NCI-H2081 treated with DMSO at 0.1 percent for 48 hours (cell line): ENCODE measurements around the gene MRPL28.
"Not testable (repeated sequence)": the region's sequence is repeated elsewhere in the genome, so short reads cannot be mapped to it uniquely, and the experiment has no call there.

Source experiments
- DNase-seq: peaks from one replicate; lab custom pipeline; 2025; lab: John Stamatoyannopoulos, UW

Gene MRPL28

DNA sequence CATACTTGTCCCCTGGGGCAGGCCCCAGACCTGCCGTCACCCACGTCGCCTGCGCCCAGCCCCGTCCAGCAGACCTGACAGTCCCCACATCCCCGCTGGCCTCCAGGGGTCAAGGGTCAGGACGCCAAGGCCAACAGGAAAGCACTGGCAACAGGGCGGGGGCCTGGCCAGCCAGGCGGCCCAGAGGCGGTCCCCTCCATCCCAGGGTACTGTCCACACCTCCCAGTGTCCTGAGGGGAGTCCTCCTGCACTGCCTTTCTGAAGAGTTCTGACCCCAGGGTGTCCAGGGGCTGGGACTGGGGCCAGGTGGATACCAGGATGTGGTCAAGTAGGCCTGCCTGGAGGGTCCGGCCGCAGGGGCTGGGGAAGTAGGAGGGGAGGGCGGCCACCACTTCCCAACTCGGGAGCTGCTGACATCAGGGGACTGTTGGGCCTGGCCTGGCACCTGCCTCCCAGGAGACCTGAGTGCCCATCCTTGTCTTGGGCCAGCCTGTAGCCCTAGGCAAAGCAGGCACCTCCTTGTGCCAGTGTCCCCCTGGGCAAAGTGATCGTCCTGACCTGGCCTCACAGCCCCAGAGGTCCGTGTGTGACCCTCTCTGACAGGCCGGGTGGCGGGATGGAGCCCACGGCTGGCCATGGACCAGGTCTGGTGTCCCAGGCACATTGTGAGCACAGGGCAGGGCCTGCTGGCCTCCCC is 11.1 kb downstream of the MRPL28 start:
- no peak for DNase-seq

DNA sequence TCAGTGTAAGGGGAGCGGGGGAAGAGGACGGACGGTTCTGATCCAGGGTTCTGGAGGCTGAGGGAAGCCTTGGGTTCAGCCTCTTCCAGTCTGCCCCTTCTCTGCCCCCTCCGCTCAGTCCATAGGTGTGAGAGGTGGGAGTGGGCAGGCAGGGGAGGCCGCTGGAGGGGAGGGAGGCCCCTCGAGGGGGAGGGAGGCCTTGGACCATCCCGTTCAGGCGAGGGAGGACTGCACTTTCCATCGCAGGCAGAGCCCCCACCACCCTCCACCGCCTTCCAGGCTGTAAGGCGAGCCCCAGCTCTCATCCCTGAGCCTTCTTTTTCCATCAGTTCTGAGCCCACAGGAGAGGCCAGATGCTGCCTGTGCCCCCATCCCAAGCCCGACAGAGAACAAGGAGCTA is 13.6 kb downstream of the MRPL28 start:
- DNase-seq, result no peak

DNA sequence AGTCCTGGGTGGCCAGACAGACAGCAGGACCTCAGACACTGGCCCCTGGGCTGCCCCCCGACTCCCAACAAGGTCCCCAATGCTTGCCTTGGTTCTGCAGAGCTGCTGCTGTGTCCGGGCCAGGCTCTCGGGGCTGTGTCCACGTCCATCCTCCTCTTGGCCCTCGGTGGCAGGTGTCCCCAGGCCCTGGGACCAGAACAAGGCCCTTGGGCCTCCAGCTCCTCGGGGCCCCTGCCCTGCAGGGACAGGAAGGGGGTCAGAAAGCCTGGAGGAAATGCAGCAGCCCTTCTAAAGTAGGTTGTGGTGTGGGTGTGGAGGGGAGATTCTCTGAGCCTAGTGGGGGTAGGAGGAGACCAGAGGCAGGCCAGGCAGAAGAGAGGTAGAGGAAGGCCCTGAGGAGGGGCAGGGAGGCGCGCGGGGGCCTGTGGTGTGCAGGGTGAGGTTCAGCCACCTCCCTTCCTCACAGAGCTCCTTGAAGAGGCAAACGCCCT is 15.3 kb downstream of the MRPL28 start:
- DNase-seq, result no peak

DNA sequence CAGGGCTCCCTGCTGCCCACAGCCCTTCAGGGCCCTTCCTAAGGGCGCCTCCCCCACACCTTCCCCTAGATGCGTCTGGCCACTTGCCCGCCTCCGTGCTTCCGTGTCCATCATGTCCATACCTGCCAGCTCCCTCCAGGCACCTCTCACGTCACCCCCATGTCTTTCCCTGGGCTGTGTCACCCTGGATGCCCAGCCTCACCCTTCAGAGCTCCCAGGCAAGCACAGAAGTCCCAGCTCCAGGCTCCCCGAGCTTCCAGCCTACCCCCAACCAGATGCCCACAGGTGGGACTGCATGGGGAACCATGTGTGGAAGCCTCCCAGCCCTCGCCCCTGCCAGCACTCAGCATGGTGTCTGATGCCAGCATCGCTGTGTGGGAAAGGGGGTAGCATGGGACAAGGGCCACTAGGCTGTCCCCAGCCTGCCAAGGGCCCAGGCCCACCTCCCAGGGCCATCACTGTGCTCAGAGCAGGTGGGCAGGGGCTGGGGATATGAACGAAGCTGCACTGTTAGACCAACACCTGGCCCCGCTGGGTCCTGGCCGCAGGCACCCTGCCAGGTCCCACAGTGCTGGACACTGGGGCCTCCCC is 16.0 kb downstream of the MRPL28 start:
- DNase-seq, result no peak

DNA sequence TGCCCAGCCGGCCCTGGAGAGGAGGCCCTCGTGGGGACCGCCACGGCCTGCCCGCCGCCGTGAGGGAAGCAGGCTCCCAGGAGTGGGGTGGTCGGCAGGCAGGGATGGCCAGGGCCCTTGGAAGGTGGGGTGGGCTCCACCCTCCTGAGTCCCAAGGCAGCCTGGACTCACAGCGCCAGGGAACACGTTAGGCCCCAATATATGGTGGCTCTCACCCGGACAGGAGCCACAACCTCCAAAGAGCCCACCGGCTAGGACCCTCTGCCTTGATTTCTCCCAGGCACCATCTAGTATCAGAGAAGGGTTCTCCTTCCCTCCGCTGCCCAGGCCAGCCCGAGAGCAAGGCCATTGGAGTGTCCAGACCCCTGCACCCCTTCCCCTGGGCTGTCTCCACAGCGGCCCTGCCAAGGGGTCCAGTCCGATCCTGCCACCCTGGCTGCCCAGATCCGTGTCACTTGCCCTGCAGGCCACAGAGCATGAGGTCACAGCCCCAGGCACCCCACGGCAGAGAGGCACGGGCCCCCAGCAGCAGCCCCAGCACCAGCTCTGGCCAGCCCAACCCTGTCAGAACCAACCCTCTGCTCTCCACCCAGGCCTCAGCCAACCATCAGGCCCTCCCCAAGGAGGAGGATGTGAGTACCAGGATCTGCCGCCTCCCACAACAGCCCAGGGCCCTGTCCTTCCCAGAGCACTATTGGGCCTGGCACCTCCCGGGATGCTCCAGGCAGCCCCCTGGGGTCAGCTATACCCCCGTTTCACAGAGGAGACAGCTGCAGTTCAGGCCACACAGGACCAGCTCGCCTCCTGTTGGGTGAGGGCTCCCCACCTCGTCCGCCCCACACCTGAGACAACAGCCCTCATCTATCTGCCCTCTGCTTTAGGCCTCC is 16.7 kb downstream of the MRPL28 start:
- no peak for DNase-seq

DNA sequence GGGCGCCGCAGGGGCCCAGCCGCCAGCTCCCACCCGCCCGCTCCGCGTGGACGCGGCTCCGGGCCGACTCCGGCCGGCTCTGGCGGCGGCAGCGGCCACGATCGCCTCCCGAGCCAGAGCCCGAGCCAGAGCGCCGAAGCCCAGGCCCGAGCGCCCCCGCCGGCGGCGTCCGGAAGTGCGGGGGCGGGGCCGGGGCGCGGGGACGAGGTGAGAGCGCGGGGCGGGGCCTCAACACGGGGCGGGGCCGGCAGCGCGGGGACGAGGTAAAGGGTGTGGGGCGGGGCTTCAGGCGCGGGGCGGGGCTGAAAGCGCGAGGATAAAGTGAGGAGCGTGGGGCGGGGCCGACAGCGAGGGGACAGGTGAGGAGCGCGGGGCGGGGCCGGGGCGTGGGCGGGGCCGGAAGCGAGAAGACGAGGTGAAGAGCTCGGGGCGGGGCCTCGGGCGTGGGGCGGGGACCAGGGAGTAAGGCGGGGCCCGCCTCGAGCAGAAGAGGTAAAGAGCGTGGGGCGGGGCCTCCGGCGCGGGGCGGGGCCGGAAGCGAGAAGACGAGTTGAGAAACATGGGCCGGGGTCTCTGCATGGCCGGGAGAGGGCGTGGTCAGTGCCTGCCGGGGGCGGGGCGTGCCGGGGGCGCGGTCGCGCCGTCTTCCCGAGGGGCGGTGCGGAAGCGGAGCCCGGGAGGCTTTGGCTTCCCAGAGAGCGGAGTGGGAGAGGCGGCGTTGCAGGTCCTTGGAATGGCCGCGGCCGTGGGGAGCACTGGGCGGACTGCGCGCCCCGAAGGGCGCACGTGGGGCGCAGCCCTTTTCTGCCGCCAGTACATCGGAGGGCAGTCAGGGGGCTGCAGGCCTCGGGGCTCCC is 17.6 kb downstream of the MRPL28 start, which contains the start of gene AXIN1:
TSS of gene AXIN1 (minus strand) at position 177 of the 857 bp plus-strand sequence. CDS start 5,698 bp downstream, outside the sequence.
- peak; percentile 88 for DNase-seq

DNA sequence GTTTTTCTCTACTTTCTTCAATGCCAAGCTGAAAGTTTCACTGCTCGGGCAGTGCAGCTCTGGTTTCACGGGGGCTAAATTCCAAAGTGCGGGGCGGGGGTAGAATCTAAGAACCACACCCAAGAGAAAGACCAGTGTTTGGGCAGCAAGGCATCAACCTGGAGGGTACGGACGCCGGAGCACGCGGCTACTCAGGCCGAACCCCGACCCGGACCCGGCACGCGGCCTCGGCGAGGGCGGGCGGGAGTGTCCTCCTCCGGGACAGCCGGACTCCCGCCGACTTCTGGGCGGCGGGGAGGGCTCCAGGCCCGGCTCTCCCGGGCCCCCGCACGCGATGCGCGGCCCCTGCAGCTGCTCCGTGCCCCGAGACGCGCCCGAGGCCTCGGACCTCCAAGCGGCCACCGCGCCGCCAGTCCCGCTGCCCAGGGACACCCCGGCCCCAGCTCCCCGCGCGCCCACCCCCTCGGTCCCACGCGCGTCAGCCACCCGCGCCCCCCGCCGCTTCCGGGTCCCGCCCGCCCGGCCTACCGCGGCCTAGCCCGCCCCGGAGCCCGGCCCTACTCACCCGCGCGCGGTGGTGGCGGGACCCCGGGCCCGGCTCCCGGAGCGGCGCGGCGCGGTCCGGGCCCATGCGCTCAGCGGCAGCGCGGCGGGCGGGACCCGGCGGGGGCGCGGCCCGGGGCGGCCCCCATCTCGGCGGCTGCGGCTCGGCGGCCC is 18.4 kb downstream of the MRPL28 start:
- DNase-seq, result no peak

DNA sequence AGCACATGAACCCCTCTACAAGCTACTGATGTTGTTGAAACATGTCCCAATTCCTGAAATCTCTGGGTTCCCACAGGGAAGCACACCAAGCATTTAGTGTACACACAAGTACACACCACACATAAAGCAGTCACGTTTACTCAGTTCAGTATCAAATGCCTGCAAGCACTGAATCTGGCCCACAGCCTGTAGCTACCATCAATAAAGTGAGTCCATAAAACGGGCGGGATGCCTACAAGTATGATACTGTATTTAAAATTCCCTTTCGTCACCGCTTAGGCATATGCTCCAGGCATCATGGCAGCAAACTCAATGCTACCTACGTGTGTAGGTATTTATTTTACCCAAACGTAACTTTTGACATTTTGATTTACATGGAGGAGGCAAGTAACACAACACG is 20.1 kb downstream of the MRPL28 start:
- no peak for DNase-seq

DNA sequence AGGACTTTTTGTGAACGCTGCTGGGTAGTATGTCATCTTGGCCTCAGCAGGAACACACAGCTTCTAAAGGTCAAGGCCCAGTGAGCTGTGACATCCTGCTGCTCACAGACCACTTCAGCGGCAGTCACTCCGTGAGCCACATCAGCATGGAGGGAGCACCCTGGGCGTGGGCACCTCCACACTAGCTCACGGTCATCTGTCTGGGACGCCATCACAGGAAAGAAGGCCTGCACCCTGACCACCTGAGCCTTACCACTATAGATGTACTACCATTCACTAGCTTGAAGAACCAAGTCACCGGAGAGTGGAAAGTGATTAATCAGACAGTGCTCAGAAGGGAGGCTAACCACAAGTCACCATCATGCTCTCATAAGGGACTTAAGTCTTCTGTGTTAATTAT is 21.1 kb downstream of the MRPL28 start:
- no peak for DNase-seq

DNA sequence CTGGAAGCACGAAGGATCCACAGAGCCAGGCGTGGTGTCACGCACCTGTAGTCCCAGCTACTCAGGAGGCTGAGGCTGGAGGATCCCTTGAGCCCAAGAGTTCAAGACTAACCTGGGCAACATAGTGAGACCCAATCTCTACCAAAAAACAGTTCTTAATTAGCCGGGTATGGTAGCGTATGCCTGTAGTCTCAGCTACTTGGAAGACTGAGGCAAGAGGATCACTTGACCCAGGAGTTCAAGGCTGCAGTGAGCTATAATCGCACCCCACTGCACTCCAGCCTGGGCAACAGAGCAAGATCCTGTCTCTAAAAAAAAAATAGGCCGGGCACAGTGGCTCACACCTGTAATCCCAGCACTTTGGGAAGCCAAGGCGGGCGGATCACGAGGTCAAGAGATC is 21.8 kb downstream of the MRPL28 start:
- not testable (repeated sequence) for DNase-seq

DNA sequence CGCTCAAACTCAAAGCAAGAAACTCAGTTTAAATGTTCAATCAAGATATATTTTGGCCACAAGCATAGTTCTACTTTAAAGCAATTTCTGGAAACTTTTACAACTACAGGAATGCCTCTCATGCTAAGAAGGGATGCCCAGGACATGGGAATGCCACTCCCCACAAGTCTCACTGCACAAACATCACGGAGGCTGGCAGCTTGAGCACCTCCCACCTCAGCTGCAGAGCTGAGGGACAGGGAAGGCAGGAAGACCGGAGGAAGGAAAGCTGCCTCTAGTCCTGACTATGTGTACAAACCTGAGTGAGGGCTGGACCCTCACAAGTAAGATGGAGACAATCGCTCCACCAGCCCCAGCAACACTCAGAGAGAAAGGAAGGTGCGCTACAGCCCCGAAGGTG is 23.1 kb downstream of the MRPL28 start:
- DNase-seq, result no peak

DNA sequence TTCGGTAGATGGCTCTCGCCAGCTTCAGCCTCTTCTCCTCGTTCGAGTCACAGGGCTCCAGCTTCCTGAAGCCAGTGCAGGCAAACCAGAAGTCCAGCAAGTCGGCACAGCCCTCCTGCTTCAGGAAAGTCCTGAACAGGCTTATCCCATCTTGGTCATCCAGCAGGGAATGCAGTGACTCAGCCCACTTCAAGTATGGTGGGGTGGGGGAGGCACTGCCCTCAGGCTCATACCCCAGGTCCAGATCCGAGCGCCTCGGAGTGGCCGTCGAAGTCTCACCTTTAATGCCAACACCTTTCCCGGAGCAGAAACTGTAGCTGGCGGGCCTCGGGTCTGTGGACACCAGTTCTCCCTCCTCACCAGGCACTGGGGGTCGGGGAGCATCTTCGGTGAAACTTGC is 23.8 kb downstream of the MRPL28 start:
- no peak for DNase-seq

DNA sequence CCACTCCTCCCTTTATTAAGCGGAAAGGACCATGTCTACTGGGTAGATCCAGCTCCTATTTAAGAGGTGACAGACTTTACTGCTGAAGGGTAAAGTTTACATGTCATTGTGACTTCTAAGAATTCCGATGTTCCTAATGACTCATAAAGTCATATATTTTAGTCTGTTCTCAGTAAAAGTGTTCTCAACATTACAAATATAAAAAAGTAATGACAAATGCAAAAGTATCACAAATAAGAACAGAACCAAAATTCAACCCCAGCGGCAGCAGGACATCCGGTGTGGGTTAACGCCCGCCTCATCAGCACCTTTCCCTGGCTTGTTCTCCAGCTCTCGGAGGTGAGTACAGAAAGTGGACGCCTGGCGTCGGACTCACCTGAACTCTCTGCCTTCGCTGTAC is 24.6 kb downstream of the MRPL28 start:
- no peak for DNase-seq

DNA sequence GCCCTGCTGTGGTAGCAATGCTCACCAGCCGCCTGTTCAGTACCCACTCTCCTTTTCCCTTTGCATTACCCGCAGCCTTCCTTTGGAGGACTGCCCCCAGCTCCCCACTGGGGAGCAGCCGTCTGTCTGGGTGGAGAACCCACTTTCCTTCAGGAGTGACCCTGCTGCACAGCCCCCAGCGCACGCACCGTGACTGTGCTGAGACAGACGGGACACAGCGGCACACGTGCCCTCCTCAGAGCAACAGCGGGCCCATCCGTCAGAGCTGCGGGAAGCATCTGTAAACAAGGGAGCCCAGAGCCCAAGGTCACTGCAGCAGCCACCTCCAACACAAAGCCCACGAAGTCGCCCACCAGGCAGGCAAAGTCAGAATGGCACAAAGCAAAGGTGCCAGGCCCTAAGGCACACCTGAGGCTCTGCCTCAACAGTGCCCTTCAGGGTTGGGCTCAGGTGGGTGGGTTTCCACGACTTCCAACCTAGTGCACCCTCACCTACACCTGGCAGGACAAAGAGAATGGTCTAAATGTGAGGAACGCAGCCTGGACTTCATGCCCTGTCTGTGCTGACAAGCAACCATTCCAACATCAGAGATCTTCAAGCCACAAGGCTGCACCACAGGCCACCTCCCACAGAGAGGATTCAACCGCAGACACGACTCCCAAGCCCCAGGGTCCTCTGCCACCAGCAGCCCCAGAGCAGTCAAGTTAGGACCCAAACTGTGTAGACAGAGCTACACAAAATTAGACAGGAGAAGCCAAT is 27.7 kb downstream of the MRPL28 start:
- no peak for DNase-seq

DNA sequence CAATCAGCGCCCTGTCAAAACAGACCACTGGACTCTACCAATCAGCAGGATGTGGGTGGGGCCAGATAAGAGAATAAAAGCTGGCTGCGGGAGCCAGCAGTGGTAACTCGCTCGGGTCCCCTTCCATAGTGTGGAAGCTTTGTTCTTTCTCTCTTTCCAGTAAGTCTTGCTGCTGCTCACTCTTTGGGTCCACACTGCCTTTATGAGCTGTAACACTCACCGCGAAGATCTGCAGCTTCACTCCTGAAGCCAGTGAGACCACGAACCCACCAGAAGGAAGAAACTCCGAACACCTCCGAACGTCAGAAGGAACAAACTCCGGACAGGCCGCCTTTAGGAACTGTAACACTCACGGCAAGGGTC is 28.4 kb downstream of the MRPL28 start:
- DNase-seq, result not testable (repeated sequence)

DNA sequence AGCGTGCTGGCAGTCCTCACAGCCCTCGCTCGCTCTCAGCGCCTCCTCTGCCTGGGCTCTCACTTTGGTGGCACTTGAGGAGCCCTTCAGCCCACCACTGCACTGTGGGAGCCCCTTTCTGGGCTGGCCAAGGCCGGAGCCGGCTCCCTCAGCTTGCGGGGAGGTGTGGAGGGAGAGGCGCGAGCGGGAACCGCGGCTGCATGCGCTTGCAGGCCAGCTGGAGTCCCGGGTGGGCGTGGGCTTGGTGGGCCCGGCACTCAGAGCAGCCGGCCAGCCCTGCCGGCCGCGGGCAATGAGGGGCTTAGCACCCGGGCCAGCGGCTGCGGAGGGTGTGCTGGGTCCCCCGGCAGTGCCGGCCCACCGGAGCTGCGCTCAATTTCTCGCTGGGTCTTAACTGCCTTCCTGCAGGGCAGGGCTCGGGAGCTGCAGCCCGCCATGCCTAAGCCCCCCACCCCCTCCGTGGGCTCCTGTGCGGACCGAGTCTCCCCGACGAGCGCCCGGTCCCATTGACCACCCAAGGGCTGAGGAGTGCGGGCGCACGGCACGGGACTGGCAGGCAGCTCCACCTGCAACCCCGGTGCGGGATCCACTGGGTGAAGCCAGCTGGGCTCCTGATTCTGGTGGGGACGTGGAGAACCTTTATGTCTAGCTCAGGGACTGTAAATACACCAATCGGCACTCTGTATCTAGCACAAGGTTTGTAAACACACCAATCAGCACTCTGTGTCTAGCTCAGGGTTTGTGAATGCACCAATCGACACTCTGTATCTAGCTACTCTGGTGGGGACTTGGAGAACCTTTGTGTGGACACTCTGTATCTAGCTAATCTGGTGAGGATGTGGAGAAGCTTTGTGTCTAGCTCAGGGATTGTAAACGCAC is 29.0 kb downstream of the MRPL28 start:
- not testable (repeated sequence) for DNase-seq

DNA sequence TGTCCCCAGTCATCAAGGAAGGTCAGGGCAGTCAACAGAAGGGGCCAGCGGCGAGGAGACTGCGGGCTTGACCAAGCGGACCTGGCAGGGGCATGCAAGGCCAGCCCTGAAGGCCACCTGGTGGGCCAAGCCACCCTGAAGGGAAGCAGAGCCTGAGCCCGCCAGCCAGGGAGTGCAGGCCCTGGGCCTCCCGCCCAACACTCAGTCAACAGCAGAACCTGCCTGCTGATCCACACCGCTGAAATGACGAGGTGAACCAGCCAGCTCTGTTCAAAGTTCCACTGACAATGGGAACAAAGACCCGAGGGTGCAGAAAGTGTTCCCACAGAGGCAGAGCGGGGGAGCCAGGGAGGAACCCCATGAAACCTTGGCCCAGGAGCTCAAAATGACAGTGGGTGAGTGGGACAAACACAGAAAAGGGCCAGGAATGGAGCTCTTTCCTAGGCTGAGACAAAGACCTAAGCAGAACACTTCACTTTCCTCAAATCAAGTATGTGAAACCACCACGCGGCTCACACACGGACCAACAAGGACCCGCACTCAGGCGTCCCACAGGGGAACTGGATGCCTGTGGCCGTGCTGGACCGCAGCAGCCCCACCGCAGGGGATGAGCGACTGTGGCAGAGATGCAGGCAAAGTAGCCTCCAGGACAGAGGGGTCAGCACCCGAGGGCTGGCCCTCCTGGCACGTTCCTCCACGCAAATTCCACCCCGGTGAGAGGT is 29.8 kb downstream of the MRPL28 start:
- DNase-seq, result no peak

DNA sequence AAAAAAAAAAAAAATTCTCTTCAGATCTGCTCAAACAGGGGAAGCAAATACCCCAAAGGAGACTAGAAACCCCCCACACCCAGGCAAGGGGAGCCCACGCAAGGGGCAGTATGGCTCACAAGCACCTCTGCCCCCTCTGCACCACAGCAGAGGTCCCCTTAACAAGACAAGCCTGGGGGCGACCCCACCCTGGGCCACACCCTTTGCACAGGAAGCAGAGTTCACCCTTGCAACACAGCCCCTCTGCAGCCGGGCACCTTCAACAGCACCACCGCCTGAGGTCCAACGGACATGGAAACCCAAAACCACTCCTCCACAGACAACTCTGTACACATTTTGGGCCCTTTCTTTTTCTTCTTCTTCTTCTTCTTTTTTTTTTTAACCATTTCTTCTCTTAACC is 30.7 kb downstream of the MRPL28 start:
- no peak for DNase-seq
